ENCODE results near the gene KLHL3. TPM values are rescaled to one million over a fixed set of nuclear protein-coding genes. Genes with fewer than 3 reads are reported as not detected.

Gene KLHL3
- total and polyA plus RNA-seq, 9 of the 15 experiments (the other 6 are each of a cell fraction or from before 2014, with no cell fraction given) = under 0.01 to 1.5 (median 0.22) TPM

- in situ Hi-C loops (cut with MboI) = no loop called here
- Histone ChIP-seq H3K9me1 (ENCODE audit: control insufficient read depth, insufficient read depth, low read length) (no peaks in the 10 kb centered on the region), H3K27ac (ENCODE audit: extremely low read depth, low read depth, low read length) (no peak overlapping the region), H2AFZ (ENCODE audit: low read depth, low read length) (no peak overlapping the region), H3K9me3 (replicated peaks; ENCODE audit: control insufficient read depth, insufficient read depth, low read depth, low read length) (no peaks in the 10 kb centered on the region), H3K9ac (ENCODE audit: insufficient read depth in 1 of 2, low read depth in 2 of 2, low read length in 2 of 2) (no peak overlapping the region), H3K4me2 (ENCODE audit: insufficient read depth, low read length) (no peak overlapping the region), H3K79me2 (ENCODE audit: control insufficient read depth, insufficient read depth, low read length) (no peaks in the 10 kb centered on the region), H3K36me3 (ENCODE audit: control insufficient read depth, insufficient read depth, low read length) (no peaks in the 10 kb centered on the region), H3K4me3 (no peak overlapping the region), H3K4me1 (replicated peaks in 1 of 2; ENCODE audit: control insufficient read depth in 2 of 2, insufficient read depth in 2 of 2, low read length in 2 of 2) (no peaks in the 10 kb centered on the region), H3K27me3 (ENCODE audit: control insufficient read depth in 2 of 2, insufficient read depth in 2 of 2, low read length in 2 of 2) (no peaks in the 10 kb centered on the region; a peak in 2 of 5 replicates), H4K20me1 (replicated peaks; ENCODE audit: control insufficient read depth, insufficient read depth, low read length) (no peaks in the 10 kb centered on the region)
- POLR2A ChIA-PET = interaction anchor here (0.7 to 2.2 kb wide), 3 partner anchors 8 to 14 kb away, joined by 3 to 7 read pairs (median 4); partner anchors contain the start of gene KLHL3
- TF ChIP-seq CTCF (IDR thresholded peaks at IDR 0.05 in 2 of 3, conservative IDR thresholded peaks at IDR 0.05 in 1 of 3; ENCODE audit: insufficient read depth in 2 of 3, low read depth in 1 of 3, low read length in 3 of 3) (0 out of 6 replicates have a peak, but pooled peaks of 1 of the 3 experiments have one; percentile 18), RAD21 (CRISPR knock-in tag; conservative IDR thresholded peaks at IDR 0.05 in 1 of 2, IDR thresholded peaks at IDR 0.05 in 1 of 2) (peak in 1 of 2 experiments; percentile 10; a peak in 1 of 4 replicates), ZBTB7A (IDR thresholded peaks at IDR 0.05; ENCODE audit: borderline replicate concordance, control insufficient read depth, low read depth, low read length) (no peak)
- CTCF ChIA-PET (ENCODE audit: low intra/inter-chr PET ratio) = no interaction called here
- 0% methylated on average over 1 of the region's 1 CpG for WGBS (ENCODE audit: insufficient coverage, low coverage, missing lambda C conversion rate)
- DNase-seq (ENCODE audit: extremely low read depth in 1 of 4, low spot score in 3 of 4) (no peak), ATAC-seq (no peak), FAIRE-seq (no peak)
- BruUV-seq (replicated peaks) = no TSS peak
- intact Hi-C loops (cut with micrococcal nuclease) = no loop called here
These were observed 7.8 kb downstream of the KLHL3 start for GRCh38 chr5:137728048-137728447.
